ENCODE data around the gene PPIL1.

Gene PPIL1

GRCh38 chr6:36826520-36827227, 47.9 kb downstream of the PPIL1 start:
- H3K36me3 ChIP-seq (ENCODE audit: control insufficient read depth, insufficient read depth, low read length), result no peaks in the 10 kb centered on the region
- DNase-seq, result no peak
- H3K9ac ChIP-seq (ENCODE audit: low read length), result no peak overlapping the region
- no CpG with 5 or more reads among the region's 19 CpGs for WGBS (ENCODE audit: extremely low coverage, insufficient coverage, low lambda C conversion rate)
- H4K5ac ChIP-seq (ENCODE audit: low read length), result no peak overlapping the region
- no peak overlapping the region for H3K4me3 ChIP-seq (ENCODE audit: low read length)
- H3K79me2 ChIP-seq (ENCODE audit: control insufficient read depth, insufficient read depth, low read length), result no peaks in the 10 kb centered on the region
- no peak overlapping the region for H3K4ac ChIP-seq (ENCODE audit: low read depth, low read length)
- H3K4me2 ChIP-seq (ENCODE audit: low read length), result no peak overlapping the region
- no peak overlapping the region for H3K27ac ChIP-seq (ENCODE audit: low read depth, low read length)
- H2BK5ac ChIP-seq (ENCODE audit: low read length), result no peak overlapping the region
- H3K18ac ChIP-seq (ENCODE audit: low read length), result no peak overlapping the region
- H3K56ac ChIP-seq (ENCODE audit: low read length), result no peak overlapping the region
- H3K27me3 ChIP-seq (ENCODE audit: insufficient read depth, low read length, poor library complexity), result no peaks in the 10 kb centered on the region
- H2BK15ac ChIP-seq (replicated peaks; ENCODE audit: low read depth), result no peak overlapping the region
- no peak overlapping the region for H2AK5ac ChIP-seq (ENCODE audit: low read length)
- H3K23ac ChIP-seq (ENCODE audit: low read length), result no peak overlapping the region
- no peaks in the 10 kb centered on the region for H3K79me1 ChIP-seq (ENCODE audit: low read length)
- H4K8ac ChIP-seq (ENCODE audit: low read depth, low read length), result no peak overlapping the region
- H2BK120ac ChIP-seq (ENCODE audit: low read depth, low read length), result no peak overlapping the region
- no peaks in the 10 kb centered on the region for H3K4me1 ChIP-seq (ENCODE audit: control insufficient read depth, low read depth, low read length)

- Histone ChIP-seq H3K27me3 (ENCODE audit: insufficient read depth, low read length, poor library complexity) (no peaks in the 10 kb centered on the region), H3K36me3 (ENCODE audit: control insufficient read depth, insufficient read depth, low read length) (no peaks in the 10 kb centered on the region), H3K79me1 (ENCODE audit: low read length) (no peaks in the 10 kb centered on the region), H3K27ac (ENCODE audit: low read depth, low read length) (no peak overlapping the region), H3K79me2 (ENCODE audit: control insufficient read depth, insufficient read depth, low read length) (no peaks in the 10 kb centered on the region), H4K8ac (ENCODE audit: low read depth, low read length) (no peak overlapping the region), H2BK120ac (ENCODE audit: low read depth, low read length) (no peak overlapping the region), H3K23ac (ENCODE audit: low read length) (no peak overlapping the region), H4K5ac (ENCODE audit: low read length) (no peak overlapping the region), H2BK5ac (ENCODE audit: low read length) (no peak overlapping the region), H3K4me2 (ENCODE audit: low read length) (no peak overlapping the region), H2BK15ac (replicated peaks; ENCODE audit: low read depth) (no peak overlapping the region), H2AK5ac (ENCODE audit: low read length) (no peak overlapping the region), H3K18ac (ENCODE audit: low read length) (no peak overlapping the region), H3K9ac (ENCODE audit: low read length) (no peak overlapping the region), H3K4me1 (ENCODE audit: control insufficient read depth, low read depth, low read length) (peaks cover 3% of the 10 kb centered on the region), H3K4me3 (ENCODE audit: low read length) (no peak overlapping the region), H3K4ac (ENCODE audit: low read depth, low read length) (no peak overlapping the region), H3K56ac (ENCODE audit: low read length) (no peak overlapping the region)
- no CpG with 5 or more reads among the region's 8 CpGs for WGBS (ENCODE audit: extremely low coverage, insufficient coverage, low lambda C conversion rate)
- no peak for DNase-seq
Measured at GRCh38 chr6:36825994-36826393, 48.6 kb downstream of the PPIL1 start.

- Histone ChIP-seq H3K9ac (ENCODE audit: low read length) (no peak overlapping the region), H3K4me2 (ENCODE audit: low read length) (no peak overlapping the region), H3K4me1 (ENCODE audit: control insufficient read depth, low read depth, low read length) (peaks cover 3% of the 10 kb centered on the region), H3K27ac (ENCODE audit: low read depth, low read length) (no peak overlapping the region), H2AK5ac (ENCODE audit: low read length) (no peak overlapping the region), H3K18ac (ENCODE audit: low read length) (no peak overlapping the region), H4K8ac (ENCODE audit: low read depth, low read length) (no peak overlapping the region), H2BK15ac (replicated peaks; ENCODE audit: low read depth) (no peak overlapping the region), H2BK5ac (ENCODE audit: low read length) (no peak overlapping the region), H3K23ac (ENCODE audit: low read length) (no peak overlapping the region), H3K79me2 (ENCODE audit: control insufficient read depth, insufficient read depth, low read length) (no peaks in the 10 kb centered on the region), H4K5ac (ENCODE audit: low read length) (no peak overlapping the region), H3K27me3 (ENCODE audit: insufficient read depth, low read length, poor library complexity) (no peaks in the 10 kb centered on the region), H3K4me3 (ENCODE audit: low read length) (no peak overlapping the region), H3K36me3 (ENCODE audit: control insufficient read depth, insufficient read depth, low read length) (no peaks in the 10 kb centered on the region), H2BK120ac (ENCODE audit: low read depth, low read length) (no peak overlapping the region), H3K79me1 (ENCODE audit: low read length) (no peaks in the 10 kb centered on the region), H3K56ac (ENCODE audit: low read length) (no peak overlapping the region), H3K4ac (ENCODE audit: low read depth, low read length) (no peak overlapping the region)
- no CpG with 5 or more reads among the region's 6 CpGs for WGBS (ENCODE audit: extremely low coverage, insufficient coverage, low lambda C conversion rate)
- no peak for DNase-seq
Measured at GRCh38 chr6:36825452-36825851, 49.2 kb downstream of the PPIL1 start.

GRCh38 chr6:36824253-36824652, 50.4 kb downstream of the PPIL1 start:
- Histone ChIP-seq H4K5ac (ENCODE audit: low read length) (no peak overlapping the region), H4K8ac (ENCODE audit: low read depth, low read length) (no peak overlapping the region), H2AK5ac (ENCODE audit: low read length) (no peak overlapping the region), H3K4me2 (ENCODE audit: low read length) (no peak overlapping the region), H3K4me3 (ENCODE audit: low read length) (no peak overlapping the region), H3K9ac (ENCODE audit: low read length) (no peak overlapping the region), H3K18ac (ENCODE audit: low read length) (no peak overlapping the region), H3K79me1 (ENCODE audit: low read length) (no peaks in the 10 kb centered on the region), H3K56ac (ENCODE audit: low read length) (no peak overlapping the region), H3K36me3 (ENCODE audit: control insufficient read depth, insufficient read depth, low read length) (no peaks in the 10 kb centered on the region), H3K27ac (ENCODE audit: low read depth, low read length) (no peak overlapping the region), H3K27me3 (ENCODE audit: insufficient read depth, low read length, poor library complexity) (no peaks in the 10 kb centered on the region), H3K4me1 (ENCODE audit: control insufficient read depth, low read depth, low read length) (peaks cover 3% of the 10 kb centered on the region), H3K79me2 (ENCODE audit: control insufficient read depth, insufficient read depth, low read length) (no peaks in the 10 kb centered on the region), H2BK15ac (replicated peaks; ENCODE audit: low read depth) (no peak overlapping the region), H2BK120ac (ENCODE audit: low read depth, low read length) (no peak overlapping the region), H2BK5ac (ENCODE audit: low read length) (no peak overlapping the region), H3K23ac (ENCODE audit: low read length) (no peak overlapping the region), H3K4ac (ENCODE audit: low read depth, low read length) (no peak overlapping the region)
- WGBS (ENCODE audit: extremely low coverage, insufficient coverage, low lambda C conversion rate), result no CpG with 5 or more reads among the region's 7 CpGs
- no peak for DNase-seq

GRCh38 chr6:36823421-36824096, 51.0 kb downstream of the PPIL1 start:
- Histone ChIP-seq H3K4me2 (ENCODE audit: low read length) (no peak overlapping the region), H3K4ac (ENCODE audit: low read depth, low read length) (no peak overlapping the region), H3K18ac (ENCODE audit: low read length) (no peak overlapping the region), H3K79me1 (ENCODE audit: low read length) (no peaks in the 10 kb centered on the region), H3K56ac (ENCODE audit: low read length) (no peak overlapping the region), H4K8ac (ENCODE audit: low read depth, low read length) (no peak overlapping the region), H2BK5ac (ENCODE audit: low read length) (no peak overlapping the region), H4K5ac (ENCODE audit: low read length) (no peak overlapping the region), H3K9ac (ENCODE audit: low read length) (no peak overlapping the region), H3K36me3 (ENCODE audit: control insufficient read depth, insufficient read depth, low read length) (no peaks in the 10 kb centered on the region), H3K79me2 (ENCODE audit: control insufficient read depth, insufficient read depth, low read length) (no peaks in the 10 kb centered on the region), H2BK15ac (replicated peaks; ENCODE audit: low read depth) (no peak overlapping the region), H3K27me3 (ENCODE audit: insufficient read depth, low read length, poor library complexity) (no peaks in the 10 kb centered on the region), H3K27ac (ENCODE audit: low read depth, low read length) (no peak overlapping the region), H3K4me1 (ENCODE audit: control insufficient read depth, low read depth, low read length) (peaks cover 3% of the 10 kb centered on the region), H2AK5ac (ENCODE audit: low read length) (no peak overlapping the region), H3K4me3 (ENCODE audit: low read length) (no peak overlapping the region), H3K23ac (ENCODE audit: low read length) (no peak overlapping the region), H2BK120ac (ENCODE audit: low read depth, low read length) (no peak overlapping the region)
- no peak for DNase-seq
- WGBS (ENCODE audit: extremely low coverage, insufficient coverage, low lambda C conversion rate), result no CpG with 5 or more reads among the region's 12 CpGs

All from mesendoderm (in vitro differentiated cells).